DND-41 (cell line): ENCODE measurements around the gene PPP1R12A.

Experiments used
- CTCF ChIP-seq: IDR thresholded peaks from 2 replicates; pipeline ENCODE4 v1.5.1; 2012; ENCODE audit warnings: borderline replicate concordance, low read length, moderate library complexity, mild to moderate bottlenecking; ENCODE audit not compliant: poor library complexity, severe bottlenecking; ENCODE audit errors: extremely low read depth
- EZH2 ChIP-seq: IDR thresholded peaks from 3 replicates; pipeline ENCODE4 v1.6.1; 2012; ENCODE audit warnings: borderline replicate concordance, low read depth, mild to moderate bottlenecking, moderate library complexity, low read length, inconsistent platforms; ENCODE audit not compliant: severe bottlenecking

GRCh38 chr12:79983986-79984620, 49.2 kb upstream of the PPP1R12A start:
- TF ChIP-seq CTCF: no peak
- no peak for TF ChIP-seq EZH2
